HG03342 (cell line): ENCODE measurements around the gene VPS16.

Source experiments
- ATAC-seq: cut with Tn5 transposase; IDR thresholded peaks from one replicate; pipeline ENCODE4 v1.9.1; 2021; ENCODE audit warnings: mild to moderate bottlenecking, moderate library complexity; ENCODE audit not compliant: unreplicated experiment

VPS16 gene

GRCh38 chr20:2833761-2834160 is 6.8 kb upstream of the VPS16 start:
- no peak for ATAC-seq

- no peak for ATAC-seq
Observed at GRCh38 chr20:2834401-2835110, 6.0 kb upstream of the VPS16 start.

- no peak for ATAC-seq
Observed at GRCh38 chr20:2835331-2835796, 5.2 kb upstream of the VPS16 start.

- no peak for ATAC-seq
Observed at GRCh38 chr20:2836035-2836434, 4.5 kb upstream of the VPS16 start.

- no peak for ATAC-seq
Observed at GRCh38 chr20:2837221-2837960, 3.2 kb upstream of the VPS16 start.

GRCh38 chr20:2838170-2838797 is 2.3 kb upstream of the VPS16 start:
- no peak for ATAC-seq

- ATAC-seq, result no peak
Observed at GRCh38 chr20:2838847-2839671, 1.5 kb upstream of the VPS16 start.

- no peak for ATAC-seq
Observed at GRCh38 chr20:2839732-2840137, 810 bp upstream of the VPS16 start.

- peak; percentile 28 for ATAC-seq
Observed at GRCh38 chr20:2840967-2841531, 504 bp downstream of the VPS16 start.

- ATAC-seq, result no peak
Observed at GRCh38 chr20:2845607-2846006, 5.1 kb downstream of the VPS16 start.

GRCh38 chr20:2846698-2847097 is 6.2 kb downstream of the VPS16 start:
- ATAC-seq, result no peak

- no peak for ATAC-seq
Observed at GRCh38 chr20:2847802-2848201, 7.3 kb downstream of the VPS16 start.

- ATAC-seq, result no peak
Observed at GRCh38 chr20:2849529-2849928, 9.0 kb downstream of the VPS16 start.

- ATAC-seq, result no peak
Observed at GRCh38 chr20:2851086-2851485, 10.5 kb downstream of the VPS16 start.

GRCh38 chr20:2858591-2858990 is 18.0 kb downstream of the VPS16 start:
- no peak for ATAC-seq

- no peak for ATAC-seq
Observed at GRCh38 chr20:2859330-2860121, 19.0 kb downstream of the VPS16 start.

- no peak for ATAC-seq
Observed at GRCh38 chr20:2864626-2865025, 24.1 kb downstream of the VPS16 start.

- ATAC-seq, result no peak
Observed at GRCh38 chr20:2865101-2865500, 24.6 kb downstream of the VPS16 start.

- no peak for ATAC-seq
Observed at GRCh38 chr20:2865630-2866029, 25.1 kb downstream of the VPS16 start.

- ATAC-seq, result no peak
Observed at GRCh38 chr20:2866236-2866635, 25.7 kb downstream of the VPS16 start.
